GM18507 (cell line): Measurements from ENCODE around the gene DNAH6.
A peak's percentile ranks its signal among the peaks of the same experiment; 100 is the strongest.

Source experiments
- DNase-seq: peaks from one replicate; pipeline ENCODE4 v3.0.0; 2011; ENCODE audit warnings: low read depth; ENCODE audit not compliant: insufficient read length; ENCODE audit errors: extremely low spot score
- FAIRE-seq: peaks from 2 replicates; lab custom pipeline; 2011; peaks lifted over from hg19 to GRCh38; lab: Jason Lieb, UNC

Gene DNAH6

GRCh38 chr2:84781942-84782716, 265.8 kb downstream of the DNAH6 start:
- FAIRE-seq (no peak), DNase-seq (no peak)

GRCh38 chr2:84782717-84783442, 266.6 kb downstream of the DNAH6 start:
- no peak for FAIRE-seq

GRCh38 chr2:84785950-84786349, 269.7 kb downstream of the DNAH6 start:
- no peak for DNase-seq
- no peak for FAIRE-seq

More at GRCh38 chr2:84782717-84783442, 266.6 kb downstream of the DNAH6 start:
- no peak for DNase-seq

GRCh38 chr2:84786601-84787000, 270.3 kb downstream of the DNAH6 start:
- no peak for FAIRE-seq
- DNase-seq = no peak

GRCh38 chr2:84788027-84788426, 271.7 kb downstream of the DNAH6 start:
- no peak for FAIRE-seq
- no peak for DNase-seq

- DNase-seq (no peak), FAIRE-seq (no peak)
These were observed 272.2 kb downstream of the DNAH6 start for GRCh38 chr2:84788498-84788897.

GRCh38 chr2:84792856-84793522, 276.7 kb downstream of the DNAH6 start:
- no peak for FAIRE-seq

GRCh38 chr2:84793641-84794040, 277.3 kb downstream of the DNAH6 start:
- FAIRE-seq = no peak

More at GRCh38 chr2:84792856-84793522, 276.7 kb downstream of the DNAH6 start:
- DNase-seq = no peak

GRCh38 chr2:84796798-84797197, 280.5 kb downstream of the DNAH6 start:
- FAIRE-seq = no peak
- DNase-seq = no peak

More at GRCh38 chr2:84793641-84794040, 277.3 kb downstream of the DNAH6 start:
- no peak for DNase-seq

GRCh38 chr2:84797271-84797670, 281.0 kb downstream of the DNAH6 start:
- no peak for FAIRE-seq
- no peak for DNase-seq

GRCh38 chr2:84799772-84800171, 283.5 kb downstream of the DNAH6 start:
- DNase-seq = no peak
- FAIRE-seq = no peak

- no peak for DNase-seq
- FAIRE-seq = peak; percentile 67
These were observed 284.0 kb downstream of the DNAH6 start for GRCh38 chr2:84800194-84800805.

- DNase-seq (no peak), FAIRE-seq (peak; percentile 26)
These were observed 285.5 kb downstream of the DNAH6 start for GRCh38 chr2:84801811-84802210.

GRCh38 chr2:84805250-84805958, 289.1 kb downstream of the DNAH6 start:
- FAIRE-seq (no peak), DNase-seq (no peak)

- no peak for FAIRE-seq
These were observed 290.8 kb downstream of the DNAH6 start for GRCh38 chr2:84807063-84807485.

GRCh38 chr2:84808279-84808678, 292.0 kb downstream of the DNAH6 start:
- DNase-seq (no peak), FAIRE-seq (no peak)

More at GRCh38 chr2:84807063-84807485, 290.8 kb downstream of the DNAH6 start:
- no peak for DNase-seq

- DNase-seq (no peak), FAIRE-seq (no peak)
These were observed 295.6 kb downstream of the DNAH6 start for GRCh38 chr2:84811839-84812431.

- DNase-seq (no peak), FAIRE-seq (no peak)
These were observed 298.8 kb downstream of the DNAH6 start for GRCh38 chr2:84815146-84815545.
